T-helper 1 cell (primary cell): ENCODE measurements around the gene MAP2K6.

Experiments
- DNase-seq, 5 donors: peaks; one replicate each; pipeline ENCODE4 v3.0.0-alpha.2; 2012 to 2020

The MAP2K6 gene

GRCh38 chr17:69427486-69428197, 13.1 kb downstream of the MAP2K6 start:
- no peak for DNase-seq

- DNase-seq, result no peak
These were observed 13.9 kb downstream of the MAP2K6 start for GRCh38 chr17:69428252-69428980.

- DNase-seq, result no peak
These were observed 16.0 kb downstream of the MAP2K6 start for GRCh38 chr17:69430488-69430887.

GRCh38 chr17:69431835-69432234, 17.3 kb downstream of the MAP2K6 start:
- no peak for DNase-seq

- DNase-seq, result no peak
These were observed 18.6 kb downstream of the MAP2K6 start for GRCh38 chr17:69433093-69433492.

- no peak for DNase-seq
These were observed 19.7 kb downstream of the MAP2K6 start for GRCh38 chr17:69434164-69434579.

- DNase-seq, result no peak
These were observed 21.6 kb downstream of the MAP2K6 start for GRCh38 chr17:69435971-69436696.

- no peak for DNase-seq
These were observed 23.0 kb downstream of the MAP2K6 start for GRCh38 chr17:69437475-69437874.

GRCh38 chr17:69438776-69439175, 24.3 kb downstream of the MAP2K6 start:
- DNase-seq, result no peak

- no peak for DNase-seq
These were observed 26.7 kb downstream of the MAP2K6 start for GRCh38 chr17:69441179-69441578.

GRCh38 chr17:69443138-69443537, 28.6 kb downstream of the MAP2K6 start:
- no peak for DNase-seq

- DNase-seq, result no peak
These were observed 29.5 kb downstream of the MAP2K6 start for GRCh38 chr17:69444023-69444422.

GRCh38 chr17:69445132-69445531, 30.6 kb downstream of the MAP2K6 start:
- DNase-seq, result no peak

- no peak for DNase-seq
These were observed 33.2 kb downstream of the MAP2K6 start for GRCh38 chr17:69447726-69448125.

GRCh38 chr17:69448431-69449102, 34.1 kb downstream of the MAP2K6 start:
- no peak for DNase-seq

- no peak for DNase-seq
These were observed 35.6 kb downstream of the MAP2K6 start for GRCh38 chr17:69450131-69450530.

GRCh38 chr17:69450918-69451317, 36.4 kb downstream of the MAP2K6 start:
- DNase-seq, result no peak

- DNase-seq, result no peak
These were observed 37.2 kb downstream of the MAP2K6 start for GRCh38 chr17:69451416-69452394.

- no peak for DNase-seq
These were observed 38.3 kb downstream of the MAP2K6 start for GRCh38 chr17:69452664-69453260.

GRCh38 chr17:69454051-69454450, 39.6 kb downstream of the MAP2K6 start:
- DNase-seq, result no peak

GRCh38 chr17:69455040-69455439, 40.5 kb downstream of the MAP2K6 start:
- DNase-seq, result no peak
